Endothelial cell of hepatic sinusoid (primary cell): ENCODE data around the gene UCKL1.
"Not testable (repeated sequence)": the region's sequence is repeated elsewhere in the genome, so short reads cannot be mapped to it uniquely, and the experiment has no call there.

Source experiments
- in situ Hi-C: cut with HindIII; loops from 2 replicates; pipeline ENCODE4 v1.10.0; 2017; ENCODE audit warnings: low sequenced_read_pairs

Gene UCKL1

GRCh38 chr20:63960654-63961621 is 4.7 kb upstream of the UCKL1 start:
- in situ Hi-C loops = not testable (repeated sequence)

- in situ Hi-C loops = no loop called here
Measured at GRCh38 chr20:63959699-63960075, 3.5 kb upstream of the UCKL1 start.

GRCh38 chr20:63958964-63959698 is 2.9 kb upstream of the UCKL1 start:
- in situ Hi-C loops = no loop called here

- in situ Hi-C loops = no loop called here
Measured at GRCh38 chr20:63958471-63958870, 2.3 kb upstream of the UCKL1 start.

- in situ Hi-C loops = no loop called here
Measured at GRCh38 chr20:63957690-63958441, 1.6 kb upstream of the UCKL1 start.

GRCh38 chr20:63957004-63957689 is 931 bp upstream of the UCKL1 start:
- in situ Hi-C loops = no loop called here

- in situ Hi-C loops = no loop called here
Measured at GRCh38 chr20:63956664-63957003, 418 bp upstream of the UCKL1 start.

GRCh38 chr20:63955281-63955826 is 862 bp downstream of the UCKL1 start:
- in situ Hi-C loops = no loop called here

GRCh38 chr20:63953764-63954429 is 2.3 kb downstream of the UCKL1 start:
- in situ Hi-C loops = no loop called here

GRCh38 chr20:63952769-63953168 is 3.4 kb downstream of the UCKL1 start:
- in situ Hi-C loops = no loop called here

- in situ Hi-C loops = no loop called here
Measured at GRCh38 chr20:63952210-63952535, 4.0 kb downstream of the UCKL1 start.

- in situ Hi-C loops = no loop called here
Measured at GRCh38 chr20:63951398-63952209, 4.6 kb downstream of the UCKL1 start.

- in situ Hi-C loops = no loop called here
Measured at GRCh38 chr20:63950701-63951397, 5.4 kb downstream of the UCKL1 start.

- in situ Hi-C loops = no loop called here
Measured at GRCh38 chr20:63947638-63948456, 8.4 kb downstream of the UCKL1 start.

- in situ Hi-C loops = no loop called here
Measured at GRCh38 chr20:63946986-63947637, 9.1 kb downstream of the UCKL1 start.

- in situ Hi-C loops = no loop called here
Measured at GRCh38 chr20:63945921-63946920, 10.0 kb downstream of the UCKL1 start.
